HepG2 (cell line): Measurements from ENCODE around the gene RAB17. TPM values are rescaled to one million over a fixed set of nuclear protein-coding genes. Genes with fewer than 3 reads are reported as not detected.

Source experiments
- DMAP1 ChIP-seq: IDR thresholded peaks from 2 replicates; pipeline ENCODE4 v1.6.1; 2016
- DNMT3B ChIP-seq: conservative IDR thresholded peaks from 2 replicates; pipeline ENCODE4 v1.6.1; 2016; ENCODE audit warnings: missing biosample characterization, control low read depth
- KDM2A ChIP-seq: sonication (generic); formaldehyde crosslinking; IDR thresholded peaks from 2 replicates; pipeline ENCODE4 v1.4.0; 2020; ENCODE audit warnings: low read depth, missing genetic modification reagents, borderline replicate concordance
- MAZ ChIP-seq, 2 experiments: sonication (generic) in 1 of 2; formaldehyde crosslinking in 1 of 2; IDR thresholded peaks; 2 replicates each; pipeline versions ENCODE4 v1.5.0 to v1.6.1; 2012 to 2020; ENCODE audit warnings: low read depth in 2 of 2, mild to moderate bottlenecking in 2 of 2, borderline replicate concordance in 1 of 2, improper control_type of control experiment in 1 of 2, low read length in 1 of 2, missing genetic modification reagents in 1 of 2, moderate library complexity in 1 of 2
- PBX2 ChIP-seq: IDR thresholded peaks from 2 replicates; pipeline ENCODE4 v1.6.1; 2016; ENCODE audit warnings: control low read depth
- SOX13 ChIP-seq, 3 experiments: fragments of 450-650 bp in 1 of 3; sonication (generic) in 1 of 3; formaldehyde crosslinking in 1 of 3; IDR thresholded peaks in 2 of 3; conservative IDR thresholded peaks in 1 of 3; 2 replicates each; pipeline versions ENCODE4 v1.5.0 to v1.6.1; 2016 to 2020; ENCODE audit warnings: antibody characterized with exemption in 1 of 3, mild to moderate bottlenecking in 1 of 3, missing compliant biosample characterization in 1 of 3, missing genetic modification reagents in 1 of 3, moderate library complexity in 1 of 3
- TAF15 ChIP-seq: fragments of 200-400 bp; formaldehyde crosslinking; IDR thresholded peaks from one replicate; pipeline ENCODE4 v1.6.1; 2018; ENCODE audit warnings: mild to moderate bottlenecking, low read depth, low read length; ENCODE audit not compliant: poor library complexity, severe bottlenecking
- UBTF ChIP-seq: sonication (generic); formaldehyde crosslinking; IDR thresholded peaks from 2 replicates; pipeline ENCODE4 v1.4.0; 2020; ENCODE audit warnings: mild to moderate bottlenecking, missing genetic modification reagents
- ZBTB40 ChIP-seq, 2 experiments: fragments of 450-650 bp in 1 of 2; sonication (generic) in 1 of 2; formaldehyde crosslinking in 1 of 2; IDR thresholded peaks; 2 replicates each; pipeline versions ENCODE4 v1.6.1 to v1.8.0; 2016 to 2022; ENCODE audit warnings: antibody characterized with exemption in 1 of 2, mild to moderate bottlenecking in 1 of 2, missing genetic modification reagents in 1 of 2
- ZBTB46 ChIP-seq: sonication (generic); formaldehyde crosslinking; IDR thresholded peaks from 2 replicates; pipeline ENCODE4 v1.4.0; 2020; ENCODE audit warnings: mild to moderate bottlenecking, missing genetic modification reagents, borderline replicate concordance
- ZNF264 ChIP-seq: sonication (generic); formaldehyde crosslinking; IDR thresholded peaks from 2 replicates; pipeline ENCODE4 v1.4.0; 2020; ENCODE audit warnings: missing genetic modification reagents
- polyA plus RNA-seq, 8 experiments: library from polyadenylated mRNA; depleted of rRNA in 3 of 8; stranded (reverse) in 7 of 8; unstranded in 1 of 8; fragments of >200 nt; fragmentation: Illumina TruSeq in 4 of 8; extraction: Trizol in 4 of 8; gene quantifications; 2 replicates each; pipeline versions ENCODE4 v1.2.1 to v1.2.3, GENCODE V29; 2011 to 2016; ENCODE audit warnings: low read depth in 4 of 8, missing spikeins in 1 of 8, mixed read lengths in 1 of 8; ENCODE audit not compliant: insufficient read depth in 1 of 8
- total RNA-seq, 5 experiments: library from RNA; depleted of rRNA; stranded (reverse); fragments of >200 nt; fragmentation: Illumina TruSeq; extraction: Trizol; gene quantifications; 2 replicates each; pipeline ENCODE4 v1.2.3, GENCODE V29; 2016; ENCODE audit warnings: low read depth in 1 of 5

The RAB17 gene
- total and polyA plus RNA-seq, 2 of the 13 experiments (the other 11 are each of a cell fraction or from before 2014, with no cell fraction given): 68.0 to 124 TPM

GRCh38 chr2:237590272-237591140 is at the start of gene RAB17 (continued):
- TF ChIP-seq ZBTB40 (IDR thresholded peaks at IDR 0.05): no peak
- TF ChIP-seq ZBTB40 (CRISPR knock-in tag; IDR thresholded peaks at IDR 0.05): peak; percentile 85
- TF ChIP-seq DMAP1 (CRISPR knock-in tag): peak; percentile 95
- 0 out of 2 replicates have a peak, but pooled peaks have one; percentile 47 for TF ChIP-seq MAZ (IDR thresholded peaks at IDR 0.05; ENCODE audit: borderline replicate concordance, low read depth, low read length)
- peak; percentile 84 for TF ChIP-seq MAZ (CRISPR knock-in tag; IDR thresholded peaks at IDR 0.05; ENCODE audit: low read depth)
- peak; percentile 95 for TF ChIP-seq ZNF264 (CRISPR knock-in tag)
- TF ChIP-seq KDM2A (CRISPR knock-in tag): peak; percentile 79; the same call in 1 of the 2 replicates
- TF ChIP-seq UBTF (CRISPR knock-in tag): peak; percentile 91
- peak; percentile 70; the same call in 1 of the 2 replicates for TF ChIP-seq DNMT3B (CRISPR knock-in tag)
- peak; percentile 67 for TF ChIP-seq SOX13 (IDR thresholded peaks at IDR 0.05)
- peak in 1 of 2 experiments; percentile 67; a peak in 2 of 4 replicates for TF ChIP-seq SOX13 (CRISPR knock-in tag; conservative IDR thresholded peaks at IDR 0.05 in 1 of 2, IDR thresholded peaks at IDR 0.05 in 1 of 2)
- 0 out of 2 replicates have a peak, but pooled peaks have one; percentile 51 for TF ChIP-seq ZBTB46
- no peak for TF ChIP-seq TAF15
- peak; percentile 60; the same call in 1 of the 2 replicates for TF ChIP-seq PBX2 (CRISPR knock-in tag)
